Putamen (tissue), 1 donor: ENCODE results near the gene ANO6.
A peak's percentile ranks its signal among the peaks of the same experiment; 100 is the strongest.

ENCODE experiments used
- DNase-seq: peaks from one replicate; pipeline ENCODE4 v3.0.0-alpha.2; 2016; ENCODE audit warnings: low spot score

ANO6 gene

DNA sequence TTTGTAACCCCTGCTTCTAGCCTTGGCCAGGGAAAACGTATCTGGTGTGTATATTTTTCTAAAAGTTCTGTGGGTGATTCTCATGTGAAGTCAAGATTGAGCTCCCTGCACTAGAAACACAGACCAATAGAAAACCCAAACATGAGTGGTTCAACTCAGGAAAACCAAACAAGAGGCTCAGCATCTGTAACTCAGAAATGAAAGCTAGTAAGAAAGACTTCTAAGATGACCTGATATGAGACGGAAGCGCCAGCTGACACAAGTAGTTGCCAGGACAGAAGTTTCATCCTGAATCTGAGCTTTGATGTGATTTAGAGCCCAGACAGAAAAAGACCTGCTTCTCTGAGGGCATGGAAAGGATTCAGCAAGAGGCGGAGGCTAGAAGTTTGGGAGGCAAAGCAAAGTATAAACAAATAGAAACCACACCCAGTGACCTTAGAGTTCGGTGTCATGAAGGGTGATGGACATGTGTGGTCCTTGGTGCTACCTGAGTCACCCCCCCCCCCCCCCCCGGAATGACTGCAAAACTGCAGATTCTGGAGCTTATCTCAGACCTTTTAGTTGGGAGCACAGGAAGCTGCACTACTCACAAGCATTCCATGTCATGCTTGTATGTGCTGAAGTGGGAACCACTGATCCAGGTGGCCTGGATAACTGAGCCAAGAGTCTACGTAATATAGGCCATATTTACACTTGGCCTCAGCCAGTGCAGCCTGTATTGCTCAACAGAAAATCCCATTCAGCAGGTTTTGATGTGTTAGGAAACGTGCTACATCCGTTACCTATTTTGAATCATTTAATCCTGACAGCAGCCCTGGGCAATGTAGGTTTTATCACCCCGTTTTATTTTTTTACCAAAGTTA is 191.3 kb downstream of the ANO6 start:
- DNase-seq, result no peak

DNA sequence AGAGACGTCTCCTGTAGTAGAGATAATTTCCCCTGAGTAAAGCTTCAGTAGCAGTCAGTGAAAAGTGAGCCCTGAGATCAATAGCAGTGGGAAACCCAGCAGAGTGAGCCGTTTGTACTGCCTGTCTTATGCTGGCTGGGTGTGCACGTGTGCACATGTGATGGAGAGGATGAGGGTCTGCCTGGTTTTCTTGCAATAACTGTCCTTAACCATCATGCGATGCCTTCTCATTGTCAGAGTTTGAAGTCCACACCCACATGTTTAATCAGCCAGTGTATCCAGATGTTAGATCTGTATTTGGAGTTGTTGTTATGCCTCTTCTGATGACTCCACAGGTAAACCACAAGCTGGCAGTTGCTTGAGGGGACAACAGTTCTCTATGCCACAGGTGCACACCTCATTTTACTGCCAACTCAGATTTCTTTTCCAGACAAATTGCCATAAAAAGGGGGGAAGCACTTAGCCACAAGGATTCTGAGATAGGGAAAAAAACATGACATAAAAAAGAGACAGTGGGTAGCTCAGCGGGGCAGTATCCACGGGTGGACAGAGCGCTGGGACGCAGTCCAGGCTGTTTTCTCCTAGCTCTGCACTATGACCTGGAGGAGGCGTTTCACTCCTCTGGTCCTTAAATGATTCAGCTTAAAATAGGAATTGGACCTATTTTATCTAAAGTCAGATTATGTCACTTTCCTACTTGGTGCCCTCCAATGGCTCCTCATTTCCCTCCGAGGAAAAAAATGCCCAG is 192.3 kb downstream of the ANO6 start:
- no peak for DNase-seq

DNA sequence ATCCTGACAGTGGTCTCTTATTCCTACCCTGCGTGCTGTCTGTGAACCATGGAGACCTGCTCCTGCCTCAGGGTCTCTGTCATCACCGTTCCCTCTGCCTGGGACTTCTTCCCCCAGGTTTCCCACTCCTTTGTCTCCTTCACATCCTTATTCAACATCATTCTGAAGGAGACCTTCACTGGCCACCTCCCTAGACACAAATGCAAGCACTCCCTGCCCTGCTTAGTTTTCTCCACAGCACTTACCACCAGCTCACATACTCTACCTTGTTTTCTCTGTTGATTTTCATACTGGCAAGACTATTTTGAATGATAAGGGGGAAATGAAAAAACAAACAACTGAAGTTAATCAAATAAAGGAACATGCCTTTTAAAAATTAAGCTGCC is 192.8 kb downstream of the ANO6 start:
- DNase-seq, result no peak

DNA sequence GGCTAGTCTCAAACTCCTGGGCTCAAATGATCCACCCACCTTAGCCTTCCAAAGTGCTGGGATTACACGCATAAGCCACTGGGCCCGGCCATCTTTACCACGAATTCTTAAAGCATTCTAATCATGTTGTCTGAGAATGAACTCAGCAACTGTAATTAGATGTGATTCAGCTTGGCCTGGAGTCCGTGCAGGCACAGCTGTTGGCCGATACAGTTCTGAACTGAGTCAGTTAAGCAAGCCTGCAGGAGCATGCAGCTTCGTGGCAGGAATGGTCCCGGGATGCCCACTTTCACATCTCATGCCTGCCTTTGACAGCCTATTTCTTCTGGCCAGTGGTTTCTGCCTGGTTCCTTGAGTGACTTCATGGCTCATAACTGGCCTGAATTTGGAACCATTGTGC is 194.1 kb downstream of the ANO6 start:
- no peak for DNase-seq

DNA sequence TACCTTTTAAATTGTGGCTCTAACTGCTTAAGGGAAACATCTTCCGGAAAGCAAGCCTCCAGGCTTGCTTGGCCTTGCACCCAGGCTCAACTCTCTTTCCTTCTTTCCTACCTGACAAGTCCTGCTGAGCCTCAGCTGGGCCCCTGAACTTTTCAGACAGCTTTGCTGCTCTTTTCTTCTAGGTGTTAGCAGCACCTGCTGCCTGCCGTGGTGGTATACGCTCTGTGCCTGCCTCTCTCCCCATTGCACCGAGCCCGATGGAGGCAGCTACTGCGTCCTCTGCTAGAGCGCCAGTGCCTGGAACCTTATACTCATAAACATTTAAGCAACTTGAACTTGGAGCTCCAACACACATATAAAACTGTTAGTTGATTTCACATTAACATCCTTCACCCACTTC is 195.7 kb downstream of the ANO6 start:
- no peak for DNase-seq

DNA sequence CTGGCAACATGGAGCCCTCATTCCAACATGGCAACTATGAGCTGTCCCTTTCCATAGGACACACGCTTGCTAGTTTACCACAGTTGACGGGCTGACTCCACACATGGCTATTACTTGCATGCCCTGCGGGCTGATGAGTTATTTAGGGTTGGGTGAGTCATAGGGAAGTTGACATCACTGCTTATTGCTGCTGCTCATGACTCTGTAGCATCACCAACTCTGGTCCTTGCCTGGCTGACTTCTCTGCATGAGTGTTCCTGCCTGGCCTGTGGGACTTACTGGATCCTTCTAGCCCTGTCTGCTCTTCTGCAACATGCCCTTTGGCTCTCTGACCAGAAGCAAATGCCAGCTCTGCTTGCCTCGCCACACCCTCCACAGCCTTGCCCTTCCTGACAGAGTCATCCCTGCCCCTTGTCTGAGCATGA is 199.5 kb downstream of the ANO6 start:
- no peak for DNase-seq

DNA sequence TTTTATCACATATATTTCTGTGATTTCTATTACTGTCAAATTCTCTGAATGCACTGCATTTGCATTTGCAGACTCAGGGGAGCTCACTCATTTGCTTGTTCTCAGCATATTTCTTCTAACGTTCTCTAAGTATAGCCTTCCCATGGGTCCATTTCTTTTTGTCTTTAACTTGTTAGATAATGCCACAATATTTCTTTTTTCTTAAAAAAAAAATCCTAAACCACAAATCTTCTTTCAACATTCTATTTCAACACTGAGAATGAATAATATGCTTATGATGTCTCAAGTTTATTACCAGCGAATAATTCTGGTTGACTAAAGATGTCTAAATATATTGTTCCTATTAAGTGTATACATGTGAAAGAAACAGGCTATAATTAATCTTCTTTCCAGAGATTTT is 200.2 kb downstream of the ANO6 start:
- no peak for DNase-seq

DNA sequence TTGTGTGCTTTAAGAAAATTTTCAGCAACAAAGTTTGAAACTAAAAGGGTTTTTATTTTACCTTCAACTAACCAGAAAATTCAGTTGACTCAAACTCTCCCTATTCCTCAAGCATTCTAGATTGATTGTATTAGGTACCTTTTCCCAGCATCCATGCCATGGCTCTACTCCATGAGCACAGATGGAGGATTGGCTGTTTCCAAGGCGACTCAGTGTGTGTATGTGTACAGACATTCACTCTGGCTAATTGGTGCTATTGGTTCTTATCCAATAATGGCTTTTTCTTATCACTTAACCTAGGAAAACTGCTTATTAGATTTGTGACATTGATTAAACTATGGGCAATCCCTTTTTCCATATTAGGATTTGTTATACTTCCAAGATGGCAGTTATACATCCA is 202.6 kb downstream of the ANO6 start:
- no peak for DNase-seq

DNA sequence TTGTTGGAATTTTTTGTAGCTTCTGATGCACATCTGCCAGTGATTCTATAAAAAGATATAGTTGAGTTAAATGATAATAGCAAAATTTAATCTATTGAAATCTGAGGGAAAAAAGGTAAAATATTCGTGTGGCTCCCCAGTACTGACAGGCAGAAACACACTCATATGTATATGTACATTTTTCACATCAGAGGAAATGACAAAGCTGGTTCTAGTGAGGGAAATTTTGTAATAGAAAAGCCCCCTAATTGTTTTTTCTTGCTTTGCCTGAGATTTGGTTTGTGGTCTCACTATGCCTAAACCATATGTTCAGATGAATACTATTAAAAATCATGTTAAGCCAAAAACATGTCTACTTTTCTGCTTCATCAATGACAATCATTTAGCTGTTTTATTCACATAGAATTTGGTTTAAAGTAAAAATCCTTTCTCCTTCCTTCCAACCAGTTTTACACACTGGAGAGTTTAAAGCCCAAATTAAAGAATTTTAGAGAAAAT is 203.5 kb downstream of the ANO6 start:
- DNase-seq, result no peak

DNA sequence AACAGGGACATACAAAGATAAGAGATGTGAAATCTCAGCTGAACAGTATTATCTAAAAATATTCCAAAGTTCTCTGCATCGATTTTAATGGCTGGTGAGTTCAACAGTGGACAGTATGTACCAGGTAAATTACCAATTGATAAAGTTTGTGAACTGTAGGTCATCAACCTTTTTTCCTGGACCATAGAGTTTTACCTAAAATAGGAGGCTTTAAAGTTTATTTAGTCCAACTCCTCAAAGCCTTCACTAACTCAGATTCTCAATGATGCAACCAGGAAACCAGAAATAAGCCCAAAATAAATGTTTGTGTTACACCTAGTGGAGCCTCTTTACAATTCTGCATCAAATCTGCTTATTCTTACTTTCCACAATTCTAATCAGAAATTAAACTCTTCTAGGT is 205.8 kb downstream of the ANO6 start:
- no peak for DNase-seq

DNA sequence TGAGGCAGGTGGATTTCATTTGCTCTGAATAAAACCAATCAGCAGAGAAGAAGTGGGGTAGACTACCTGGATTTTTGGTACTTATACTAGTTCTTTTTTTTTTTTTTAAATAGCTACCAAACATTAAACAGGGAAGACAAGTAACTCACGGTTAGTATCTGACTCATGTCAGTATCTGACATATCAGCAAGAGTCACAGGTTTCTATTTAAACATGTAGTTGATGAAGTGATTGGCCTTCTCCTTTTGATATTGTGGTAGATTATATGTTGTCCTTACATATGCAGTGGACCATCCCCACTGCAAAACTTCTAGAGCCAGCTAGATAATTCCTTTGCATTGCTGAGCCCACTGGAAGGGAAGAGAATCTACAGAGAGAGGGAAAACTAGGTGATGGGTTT is 208.0 kb downstream of the ANO6 start:
- DNase-seq, result no peak

DNA sequence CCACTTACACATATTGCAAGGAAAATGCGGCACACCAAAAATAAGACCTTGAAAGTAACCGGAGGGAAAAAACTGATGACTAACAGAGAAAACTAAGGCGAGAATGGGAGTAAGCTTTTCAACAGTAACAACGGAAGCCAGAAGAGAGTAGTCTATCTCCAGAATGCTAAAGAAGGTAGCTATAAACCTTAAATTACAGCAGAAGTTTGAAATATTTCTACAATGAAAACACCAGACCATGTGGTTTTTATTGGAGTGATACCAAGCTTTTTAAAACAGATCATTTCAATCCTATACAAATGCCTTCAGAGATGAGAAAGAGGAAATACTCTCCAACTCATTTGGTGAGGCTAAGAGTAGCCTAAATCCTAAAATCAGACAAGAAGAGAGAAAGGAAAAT is 209.5 kb downstream of the ANO6 start:
- no peak for DNase-seq

DNA sequence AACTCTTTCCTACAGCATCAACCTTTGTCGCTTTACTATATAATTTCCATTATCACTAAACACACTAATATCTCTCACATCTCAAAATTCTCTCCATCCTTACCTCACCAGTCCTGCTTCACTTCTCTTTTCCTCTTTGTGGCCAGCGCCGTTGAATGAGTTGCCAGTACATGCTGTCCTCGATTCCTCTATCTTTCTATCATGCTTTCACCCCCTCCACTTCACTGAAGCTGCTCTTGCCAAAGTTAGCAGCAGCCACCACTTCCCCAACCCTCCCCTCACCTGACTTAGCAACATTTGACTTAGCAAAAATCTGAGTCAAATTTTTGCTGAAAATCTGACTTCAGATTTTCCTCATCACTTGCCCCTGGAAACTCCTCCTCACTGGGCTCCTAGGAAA is 210.4 kb downstream of the ANO6 start:
- DNase-seq, result no peak

DNA sequence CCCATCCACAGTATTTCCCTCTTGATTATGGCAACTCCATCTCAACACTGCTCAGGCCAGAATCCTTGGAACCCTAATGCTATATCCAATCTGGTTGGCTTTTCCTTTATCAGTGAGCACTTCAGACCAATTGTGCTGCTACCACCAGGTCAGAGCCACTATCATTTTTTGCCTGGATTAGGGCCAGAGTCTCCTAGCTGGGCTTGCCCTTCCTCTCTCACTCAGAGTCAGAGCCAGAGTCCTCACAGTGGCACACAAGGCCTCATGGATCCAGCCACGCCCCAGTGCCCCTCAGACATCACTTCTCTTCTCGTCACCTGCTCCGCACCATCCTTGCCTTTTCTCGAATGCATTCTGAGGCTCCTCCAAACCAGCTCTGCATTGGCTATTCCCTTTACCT is 211.1 kb downstream of the ANO6 start:
- DNase-seq, result no peak

DNA sequence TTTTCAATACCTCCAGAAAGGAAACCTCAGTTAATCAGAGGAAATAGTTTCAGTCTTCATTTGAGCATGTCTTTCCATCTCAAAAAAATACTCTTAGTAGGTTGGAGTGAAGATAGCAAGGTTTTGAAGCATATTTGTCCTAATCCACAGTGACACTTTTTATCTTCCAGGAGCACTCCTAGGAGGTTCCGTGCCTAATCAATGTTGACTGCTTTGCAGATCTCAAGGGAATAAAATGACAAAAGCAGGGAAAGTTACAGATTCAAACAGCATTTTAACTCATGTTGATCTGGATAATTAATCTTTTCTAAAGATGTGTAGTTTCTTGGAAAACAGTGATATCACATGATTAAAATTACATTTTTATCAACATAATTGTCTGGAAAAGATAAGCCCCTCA is 213.9 kb downstream of the ANO6 start:
- no peak for DNase-seq

DNA sequence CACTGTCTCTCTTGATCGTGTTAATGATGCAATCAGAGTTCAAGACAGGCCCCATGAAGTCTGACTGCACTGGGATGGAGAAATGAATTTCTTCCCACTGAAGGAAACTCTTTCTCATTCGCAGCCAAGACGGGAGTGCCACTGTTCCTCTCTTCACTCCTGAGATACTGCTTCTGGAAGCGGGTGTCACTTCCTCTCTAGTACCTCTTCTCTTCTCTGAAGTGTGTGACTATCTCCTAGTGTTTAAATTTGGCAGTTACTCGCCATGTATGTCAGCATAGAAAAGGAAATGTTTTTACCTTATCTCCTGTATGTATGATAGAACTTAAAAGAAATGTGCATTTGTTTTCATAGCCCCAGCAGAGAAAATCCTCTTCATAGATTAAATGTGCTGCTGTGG is 215.2 kb downstream of the ANO6 start:
- no peak for DNase-seq

DNA sequence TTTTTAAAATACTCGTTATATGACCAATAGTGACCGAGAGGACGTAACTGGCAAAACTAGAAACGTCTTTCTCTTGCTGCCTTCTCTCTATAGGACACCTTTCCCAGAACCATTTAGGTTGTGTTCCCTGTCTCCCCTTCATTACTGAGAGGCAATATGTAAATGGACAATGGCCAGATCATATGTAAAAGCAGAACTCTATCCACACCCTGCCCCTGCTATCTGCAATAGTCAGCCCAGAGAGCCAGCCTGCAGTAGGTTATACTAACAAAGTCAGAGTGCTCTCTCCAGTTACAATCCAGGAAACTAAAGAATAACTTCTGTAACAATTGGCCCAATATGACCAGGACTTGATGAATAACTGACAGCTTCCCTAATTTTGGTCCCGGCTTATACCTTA is 216.8 kb downstream of the ANO6 start:
- DNase-seq, result no peak

DNA sequence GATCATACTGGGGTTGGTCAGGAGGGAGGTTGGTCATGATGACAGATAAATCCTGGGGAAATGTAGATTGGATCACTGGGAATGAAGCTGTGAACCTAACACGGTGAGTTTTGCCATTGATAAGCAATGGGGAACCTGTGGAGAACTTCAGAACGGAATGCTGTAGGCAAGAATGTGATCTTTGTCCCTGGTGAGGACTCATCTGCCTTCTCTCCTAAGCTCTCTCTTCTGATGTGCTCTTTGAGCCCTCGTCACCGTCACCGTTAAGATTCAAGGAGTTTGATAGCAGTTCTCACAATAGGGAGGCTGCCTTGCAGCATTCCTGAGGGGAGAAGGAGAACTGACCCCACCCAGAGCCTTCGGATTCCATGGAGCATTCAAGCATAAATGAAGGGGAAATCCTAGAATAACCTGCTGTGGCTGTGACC is 217.6 kb downstream of the ANO6 start:
- no peak for DNase-seq

DNA sequence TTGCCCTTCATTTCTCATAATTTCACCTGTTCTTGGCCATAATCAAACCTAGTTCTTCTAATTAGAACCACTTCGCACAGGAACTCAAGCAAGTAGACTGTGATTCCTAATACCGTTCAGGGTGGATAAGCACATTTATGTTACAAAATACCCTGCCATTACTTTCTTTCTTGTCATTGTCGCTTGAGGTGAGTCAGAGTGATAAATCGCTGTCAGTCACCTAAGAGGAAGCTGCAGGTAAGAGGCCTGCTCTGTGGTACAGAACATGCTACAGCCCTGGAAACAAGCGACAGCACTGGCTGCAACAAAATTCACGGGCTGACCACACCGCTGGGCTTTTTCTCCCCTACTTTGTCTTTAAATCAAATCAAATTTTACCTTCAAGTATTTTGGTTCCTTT is 218.2 kb downstream of the ANO6 start:
- DNase-seq, result no peak

DNA sequence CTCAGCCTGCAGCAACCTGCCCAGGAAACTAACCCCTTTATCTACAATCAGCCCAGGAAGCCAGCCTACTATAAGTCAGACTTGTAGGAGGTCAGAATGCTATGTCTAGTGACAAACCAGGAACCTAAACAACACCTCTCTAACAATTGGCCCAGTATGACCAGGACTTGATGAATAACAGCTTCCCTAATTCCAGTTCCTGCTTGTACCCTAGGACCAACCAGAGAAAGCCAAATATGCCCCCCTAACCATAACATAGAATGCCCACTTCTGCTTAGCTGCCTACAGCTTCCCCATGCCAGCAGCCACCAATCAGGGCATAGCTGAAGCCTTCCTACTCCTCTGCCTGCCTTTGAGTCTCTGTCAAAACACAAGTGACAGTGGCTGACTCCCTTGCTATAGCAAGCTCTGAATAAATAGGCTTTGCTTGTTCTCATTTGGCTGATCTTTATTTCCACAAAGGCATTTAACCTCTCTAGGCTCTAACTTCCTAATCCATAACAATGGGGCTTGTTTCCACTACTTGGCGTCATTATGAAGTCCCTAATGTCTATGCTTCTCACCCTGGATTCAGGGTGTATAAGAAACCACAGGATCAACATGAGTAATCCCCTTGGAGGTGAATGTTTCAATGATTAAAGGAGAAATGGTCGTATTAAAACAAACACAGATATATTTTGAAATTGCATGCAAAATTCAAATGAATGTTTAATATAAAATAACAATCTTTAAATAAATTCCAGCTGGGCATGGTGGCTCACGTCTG is 220.2 kb downstream of the ANO6 start:
- DNase-seq, result peak; percentile 40

DNA sequence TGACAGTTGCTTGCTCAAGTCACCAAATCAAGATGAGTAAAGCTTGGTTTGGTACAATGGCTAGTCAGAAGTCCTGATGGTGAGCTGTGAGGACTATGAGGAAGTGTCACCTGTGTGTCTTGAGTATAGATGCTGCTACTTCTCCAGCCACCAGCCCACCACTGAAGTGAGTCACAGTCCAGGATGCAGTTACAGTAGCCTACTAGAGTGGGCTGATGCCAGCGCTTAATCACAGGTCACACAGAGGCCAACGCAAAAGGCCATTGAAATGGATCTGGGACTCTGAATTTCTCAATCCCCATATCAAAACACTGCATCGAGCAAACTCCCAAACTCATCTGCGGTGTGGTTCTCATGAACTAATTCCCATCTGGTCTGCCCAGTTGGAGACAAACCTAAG is 223.1 kb downstream of the ANO6 start:
- DNase-seq, result no peak

DNA sequence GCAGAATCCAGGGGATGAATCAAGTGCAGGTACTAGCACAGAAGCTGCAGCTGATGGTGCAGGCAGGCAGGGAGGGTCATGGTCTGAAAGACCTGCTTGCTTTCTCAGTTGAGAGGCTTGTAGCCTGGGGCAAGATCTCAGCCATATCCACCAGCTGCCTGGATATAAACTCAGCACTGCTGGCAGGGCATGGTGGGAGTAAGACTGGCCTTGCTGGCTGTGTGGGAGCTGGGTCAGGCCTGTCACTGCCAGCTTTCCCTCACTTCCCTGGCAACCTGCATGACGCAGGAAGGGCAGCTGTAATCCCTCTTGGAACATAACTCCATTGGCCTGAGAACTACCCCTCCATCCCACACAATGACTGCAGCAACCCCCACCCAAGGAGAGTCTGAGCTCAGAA is 230.1 kb downstream of the ANO6 start:
- no peak for DNase-seq

DNA sequence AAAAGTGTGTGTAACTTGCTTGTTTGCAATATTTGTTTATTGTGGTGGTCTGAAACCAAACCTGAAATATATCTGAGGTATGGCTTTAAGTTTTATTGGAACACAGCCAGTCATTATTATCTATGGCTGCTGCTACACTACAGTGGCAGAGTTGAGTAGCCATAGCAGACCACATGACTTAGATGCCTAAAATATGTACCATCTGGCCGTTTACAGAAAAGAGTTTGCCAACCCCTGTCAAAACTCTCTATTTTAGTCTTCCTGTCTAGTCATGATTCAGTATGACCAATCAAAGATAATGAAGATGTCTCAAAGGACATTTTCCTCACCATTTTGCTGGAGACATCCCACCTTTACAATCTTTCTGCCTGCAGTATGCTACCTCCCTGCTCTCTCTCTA is 242.3 kb downstream of the ANO6 start:
- DNase-seq, result no peak
